Measurements from ENCODE around the gene AGXT.
A peak's percentile ranks its signal among the peaks of the same experiment; 100 is the strongest.

The AGXT gene

GRCh38 chr2:240900141-240900860 is 31.7 kb downstream of the AGXT start:
- DNase-seq = no peak

- DNase-seq = no peak
These were observed 33.5 kb downstream of the AGXT start for GRCh38 chr2:240901986-240902614.

DNA sequence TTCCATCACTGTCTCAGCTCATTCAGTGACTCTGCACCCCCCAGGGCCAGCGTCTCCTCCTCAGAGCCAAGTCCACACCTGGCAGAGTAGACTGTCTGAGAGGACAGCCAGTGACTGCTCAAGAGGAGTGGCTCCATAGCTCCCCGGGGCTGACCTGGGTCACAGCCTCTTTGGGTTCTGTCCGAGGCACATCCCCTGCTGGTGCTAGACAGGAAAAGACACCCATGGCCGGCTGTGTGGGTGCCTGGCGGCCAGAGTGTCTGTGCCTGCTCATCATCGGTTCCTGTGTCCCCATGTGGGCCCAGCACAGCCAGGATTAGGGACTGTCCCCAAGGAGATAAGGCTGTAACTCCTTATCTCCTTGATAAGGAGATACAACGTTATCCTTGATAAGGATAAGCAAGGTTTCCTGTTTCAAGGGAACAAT is 34.0 kb downstream of the AGXT start:
- no peak for DNase-seq

DNA sequence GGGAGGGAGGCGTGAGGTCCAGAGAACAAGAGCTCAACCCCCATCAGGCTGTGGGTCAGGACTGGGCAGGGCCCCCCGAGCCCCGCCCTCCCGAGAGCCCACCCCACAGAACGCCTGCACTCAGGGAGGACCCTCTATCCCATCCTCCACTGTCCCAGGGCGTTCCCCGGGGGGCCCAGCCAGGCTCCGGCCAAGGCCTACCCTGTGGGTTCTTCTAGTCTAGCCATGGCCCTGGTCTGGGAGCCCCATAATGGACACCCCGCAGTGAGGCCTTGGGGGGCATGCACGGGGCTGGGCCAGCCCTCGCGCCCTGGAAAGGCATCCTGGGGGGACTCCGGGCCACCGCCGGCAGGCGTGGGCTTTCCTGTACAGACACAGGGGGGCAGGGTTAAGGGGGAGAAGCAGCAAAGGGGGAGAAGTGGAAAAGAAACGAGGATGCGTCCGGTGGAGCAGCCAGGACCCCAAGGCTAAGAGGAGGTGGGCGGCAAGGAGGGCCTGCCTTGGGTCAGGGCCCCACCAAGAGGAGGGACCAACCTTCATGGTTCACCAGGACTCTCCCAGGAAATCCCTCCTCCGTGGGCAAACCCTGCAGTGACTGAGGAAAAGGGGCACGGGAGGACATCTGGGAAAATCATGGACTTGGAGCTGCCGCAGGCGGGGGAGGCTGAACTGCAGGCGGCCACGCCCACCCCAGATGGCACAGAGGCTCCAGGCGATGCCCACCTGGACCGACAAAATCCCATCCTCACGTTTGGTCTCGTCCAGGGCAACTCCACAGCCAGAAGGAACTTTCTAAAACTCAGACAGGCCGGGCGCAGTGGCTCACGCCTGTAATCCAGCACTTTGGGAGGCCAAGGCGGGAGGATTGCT is 34.8 kb downstream of the AGXT start:
- no peak for DNase-seq

- DNase-seq = no peak
These were observed 35.9 kb downstream of the AGXT start for GRCh38 chr2:240904216-240905175.

DNA sequence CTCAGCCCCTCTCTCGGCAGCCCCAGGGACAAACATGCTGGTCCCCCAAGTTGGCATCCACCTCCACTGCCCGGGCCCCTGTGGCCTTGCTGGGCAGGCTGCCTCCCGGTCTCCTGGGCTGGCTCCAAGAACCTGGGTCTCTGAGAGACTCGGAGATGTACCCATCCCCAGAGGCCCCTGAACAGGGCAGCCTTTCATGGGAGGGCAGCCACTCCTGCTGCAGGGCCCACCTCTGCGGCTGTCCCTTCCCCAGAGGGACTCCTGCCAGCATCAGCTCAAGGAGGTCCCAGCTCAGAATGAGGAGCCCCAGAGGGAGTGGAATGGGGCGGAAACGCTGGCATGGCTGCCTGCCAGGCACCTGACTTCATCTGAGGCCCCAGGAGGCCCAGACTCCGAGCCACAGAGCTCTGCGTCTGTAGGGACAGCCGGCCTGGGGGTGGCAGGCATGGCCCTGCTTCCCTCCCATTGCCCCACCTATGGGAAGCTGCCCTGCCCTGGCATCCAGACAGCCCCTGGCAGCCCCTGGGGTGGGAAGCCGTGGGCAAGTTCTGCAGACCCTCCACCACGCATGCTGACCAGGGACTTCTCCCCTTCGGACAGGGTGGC is 36.7 kb downstream of the AGXT start:
- DNase-seq = no peak

DNA sequence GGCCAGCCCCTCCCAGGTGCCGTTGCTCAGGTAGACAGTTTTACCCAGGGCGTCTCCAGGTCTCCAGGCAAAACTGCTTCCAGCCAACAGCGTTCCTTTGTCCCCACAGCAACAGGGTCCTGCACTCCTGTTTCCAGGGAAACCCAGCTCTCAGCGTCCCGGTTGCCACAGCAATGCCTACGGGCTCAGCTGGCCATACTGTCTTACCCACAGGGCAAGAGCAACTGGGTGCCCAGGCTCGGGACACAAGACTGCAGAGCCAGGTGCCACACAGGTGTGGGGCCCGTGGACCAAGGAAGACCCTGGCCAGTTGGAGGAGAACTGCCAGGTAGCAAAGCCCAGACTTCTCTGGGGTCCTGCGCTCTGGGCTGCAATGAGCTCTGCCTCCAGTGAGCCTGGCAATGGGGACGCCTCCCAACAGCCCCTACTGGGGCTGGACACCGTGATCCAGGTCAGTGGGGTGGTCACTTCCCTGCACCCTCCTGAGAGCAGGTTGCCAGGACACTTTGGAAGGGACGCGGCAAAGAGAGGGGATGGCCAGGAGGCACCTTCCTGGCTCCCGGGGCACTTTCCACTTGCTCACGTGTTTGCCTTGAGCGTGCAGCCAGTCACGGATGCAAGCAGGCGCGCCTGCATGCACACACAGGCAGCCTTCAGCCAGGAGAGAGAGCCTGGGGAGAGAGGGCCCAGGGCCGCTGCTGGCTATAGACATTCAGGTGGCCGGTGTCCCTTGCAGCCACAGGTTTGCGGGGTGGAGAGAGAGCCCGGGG is 37.7 kb downstream of the AGXT start, which contains the start of gene CROCC2:
Gene CROCC2, plus strand, starts transcription at position 196 of the 770 bp plus-strand sequence. Its CDS starts 178 bp downstream, at position 374.
- no peak for DNase-seq

DNA sequence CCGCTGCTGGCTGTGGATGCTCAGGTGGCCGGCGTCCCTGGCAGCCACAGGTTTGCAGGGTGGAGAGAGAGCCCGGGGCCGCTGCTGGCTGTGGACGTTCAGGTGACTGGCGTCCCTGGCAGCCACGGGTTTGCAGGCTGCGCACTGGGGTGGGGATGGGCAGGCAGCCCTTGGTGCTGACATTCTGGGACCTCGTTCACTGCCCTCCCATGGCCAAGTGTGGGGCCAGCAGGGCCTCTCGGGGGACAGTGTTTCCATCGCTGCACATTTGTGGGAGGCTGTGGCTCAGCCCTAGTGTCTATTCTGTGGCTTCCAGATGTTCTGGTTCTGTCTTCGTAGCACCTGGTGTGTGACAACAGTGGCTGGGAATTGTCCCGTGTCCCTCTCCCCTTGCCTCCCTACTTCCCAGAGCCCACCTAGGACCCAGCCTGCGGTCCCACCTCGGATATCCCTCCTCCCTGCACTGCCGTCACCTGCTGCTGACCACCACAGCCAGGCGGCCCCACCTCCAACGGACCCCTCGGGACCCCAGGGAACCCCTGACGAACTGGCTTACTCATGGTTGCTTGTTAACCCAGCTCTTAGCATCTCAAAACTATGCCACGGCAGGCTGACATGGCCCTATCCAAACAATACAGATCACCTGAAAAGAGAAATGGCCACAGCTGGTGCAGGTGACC is 38.4 kb downstream of the AGXT start:
- DNase-seq = no peak

DNA sequence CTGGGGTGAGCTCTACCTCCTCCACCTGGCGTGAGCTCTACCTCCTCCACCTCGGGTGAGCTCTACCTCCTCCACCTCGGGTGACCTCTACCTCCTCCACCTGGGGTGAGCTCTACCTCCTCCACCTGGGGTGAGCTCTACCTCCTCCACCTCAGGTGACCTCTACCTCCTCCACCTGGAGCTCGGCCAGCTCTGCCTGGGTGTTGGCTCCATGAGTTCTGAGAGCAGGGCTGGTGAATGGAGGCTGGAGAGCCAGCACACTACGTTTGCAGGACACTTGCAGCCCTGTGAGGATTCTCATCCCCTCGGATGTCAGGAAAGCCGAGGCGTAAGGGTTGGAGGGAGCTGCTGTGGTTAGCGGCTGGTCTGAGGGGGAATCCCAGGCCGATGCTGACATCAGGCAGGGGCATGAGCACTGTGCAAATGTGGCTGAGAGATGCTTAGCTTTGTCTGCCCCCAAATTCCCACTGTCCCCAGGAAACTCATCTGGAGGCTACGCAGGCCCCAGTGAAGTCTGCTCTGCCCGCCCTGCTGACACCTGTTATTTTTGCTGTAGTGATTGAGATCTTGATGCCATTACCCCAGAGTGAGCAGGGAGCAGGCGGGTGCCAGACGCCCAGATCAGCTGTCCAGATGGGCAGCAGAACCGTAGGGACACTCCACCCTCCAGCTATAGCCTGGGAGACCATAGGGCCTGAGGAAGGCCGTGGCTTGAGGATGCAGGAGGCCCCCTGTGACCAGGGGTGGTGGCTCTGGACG is 40.8 kb downstream of the AGXT start:
- DNase-seq = no peak

GRCh38 chr2:240911641-240912265 is 43.1 kb downstream of the AGXT start:
- DNase-seq = no peak

DNA sequence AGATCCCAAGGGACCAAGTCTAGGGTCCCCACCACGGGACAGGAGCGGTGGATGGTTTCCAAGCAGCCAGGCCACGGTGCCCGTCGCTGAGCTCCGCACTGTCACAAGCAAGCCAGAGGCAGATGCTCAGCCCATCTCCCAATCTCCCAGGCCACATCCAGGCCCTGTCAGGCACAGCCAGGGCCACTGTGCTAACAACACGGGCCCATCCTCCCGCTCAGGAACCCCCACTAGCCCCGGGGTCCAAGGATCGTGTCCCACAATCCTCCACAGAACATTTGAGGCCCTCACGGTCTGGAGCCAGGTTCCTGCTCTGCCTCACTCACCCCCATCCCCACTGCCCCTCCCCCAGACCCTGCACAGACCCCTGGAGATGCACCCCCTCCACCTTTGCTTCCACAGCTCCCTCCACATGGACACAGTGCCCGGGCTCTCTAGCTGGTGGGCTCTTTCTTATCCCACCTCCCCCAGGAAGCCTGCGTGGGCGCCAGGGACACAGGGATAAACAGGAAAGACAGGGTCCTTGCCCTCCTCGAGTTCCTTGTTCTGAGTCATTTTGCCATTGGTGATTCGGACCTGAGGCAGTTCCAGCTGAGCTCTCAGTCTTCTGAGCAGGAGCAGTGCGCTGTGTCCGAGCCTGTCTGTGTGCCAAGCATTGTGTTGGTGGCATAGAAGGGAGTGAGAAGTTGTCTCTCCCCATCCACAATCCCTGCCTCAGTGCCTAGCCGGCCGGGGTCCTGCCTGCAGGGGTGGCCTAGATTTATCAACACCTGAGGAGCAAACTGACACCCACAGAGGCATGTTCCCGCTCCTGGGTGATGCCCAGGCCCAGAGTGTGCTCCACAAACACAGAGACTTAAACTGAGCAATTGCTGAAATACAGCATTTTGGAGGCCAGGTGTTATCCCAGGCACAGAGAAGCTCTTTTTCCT is 44.5 kb downstream of the AGXT start:
- DNase-seq = no peak

- peak; percentile 51 for DNase-seq
These were observed 45.4 kb downstream of the AGXT start for GRCh38 chr2:240913810-240914644.

- DNase-seq = no peak
These were observed 46.3 kb downstream of the AGXT start for GRCh38 chr2:240914645-240915525.

DNA sequence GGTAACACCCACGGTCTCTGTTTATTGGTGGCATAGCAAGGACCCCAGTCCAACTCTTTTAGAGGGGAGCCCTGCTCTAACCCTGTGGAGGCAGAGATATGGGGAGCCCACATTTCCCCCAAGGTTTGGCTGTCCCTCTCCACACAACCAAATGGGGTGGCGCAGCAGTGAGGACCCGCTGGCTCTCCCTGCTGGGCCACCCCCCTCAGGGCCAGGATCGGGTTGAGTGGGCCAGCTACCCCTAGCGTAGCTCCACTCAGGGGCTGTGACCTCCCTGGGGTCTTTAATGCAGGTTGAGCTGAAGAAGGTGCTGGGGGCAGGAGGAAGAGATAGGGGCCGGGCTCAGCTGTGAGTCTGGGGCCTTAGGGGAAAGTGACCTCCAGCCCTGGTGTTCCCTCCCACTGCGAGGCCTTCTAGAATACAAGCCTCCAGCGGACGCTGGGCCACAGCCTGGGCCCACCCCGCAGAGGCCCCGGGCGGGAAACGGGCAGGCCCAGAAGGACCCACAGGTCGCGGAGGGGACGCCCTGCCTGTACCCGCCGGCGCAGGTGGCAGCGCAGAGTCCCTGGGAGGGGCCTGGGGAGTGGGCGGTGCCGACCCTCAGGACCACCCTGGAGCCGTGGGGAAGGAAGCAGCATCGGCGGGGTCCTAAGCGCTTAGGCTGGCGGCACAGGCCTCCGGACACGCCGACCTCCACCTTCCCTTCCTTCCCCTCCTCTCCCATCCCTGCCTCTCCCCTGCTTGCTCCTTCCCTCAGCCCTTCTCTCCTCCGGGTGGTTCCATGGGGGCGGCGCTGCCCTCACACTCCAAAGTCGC is 47.1 kb downstream of the AGXT start:
- DNase-seq = no peak

GRCh38 chr2:240916571-240917008 is 48.0 kb downstream of the AGXT start:
- DNase-seq = no peak

Data from stimulated activated CD4-positive, alpha-beta T cell treated with anti-CD3 and anti-CD28 coated beads, Interleukin-1b, Interleukin-23, amount 100 ng/mL, for 48 hours (primary cell).